ENCODE measurements around the gene CRLF2. TPM values are rescaled to one million over a fixed set of nuclear protein-coding genes. Genes with fewer than 3 reads are reported as not detected.

Gene CRLF2
- total and polyA plus RNA-seq, 2 experiments from 2014 or later: not detected

DNA sequence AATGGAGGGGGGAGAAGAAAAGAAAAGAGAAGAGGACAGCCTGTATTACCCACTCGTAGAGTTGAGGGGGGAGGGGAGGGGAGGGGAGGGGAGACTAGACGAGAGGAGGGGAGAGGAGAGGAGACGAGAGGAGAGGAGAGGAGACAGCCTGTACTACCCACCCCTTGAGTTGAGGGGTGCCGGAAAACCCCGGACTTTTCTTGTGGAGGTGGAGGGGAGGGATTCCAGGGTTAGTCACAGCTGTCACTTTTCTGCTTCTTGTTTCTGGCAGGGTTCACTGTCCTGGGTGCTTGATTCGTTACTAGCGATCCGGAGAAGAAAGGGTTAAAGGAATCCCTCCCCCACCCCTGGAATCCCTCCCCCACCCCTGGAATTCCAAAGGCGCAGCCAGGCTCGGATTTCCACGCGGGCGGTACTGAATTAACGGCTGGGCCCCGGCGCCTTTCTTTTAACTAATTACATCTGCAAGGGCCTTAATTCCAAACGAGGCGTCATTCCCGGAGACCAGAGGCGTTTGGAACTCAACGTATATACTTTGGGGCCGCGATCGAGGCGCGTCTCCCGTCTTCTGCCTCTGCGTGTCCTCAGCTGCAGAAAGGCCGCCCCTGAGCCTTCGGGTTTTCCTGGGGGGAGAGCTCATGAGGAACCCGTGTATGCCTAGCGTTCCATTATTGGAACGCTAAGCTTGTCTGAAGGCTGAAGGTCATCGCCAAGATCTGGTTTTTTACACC is 36.0 kb upstream of the CRLF2 start (continued):
- TF ChIP-seq ZNF462 (CRISPR knock-in tag; IDR thresholded peaks at IDR 0.05): no peak

DNA sequence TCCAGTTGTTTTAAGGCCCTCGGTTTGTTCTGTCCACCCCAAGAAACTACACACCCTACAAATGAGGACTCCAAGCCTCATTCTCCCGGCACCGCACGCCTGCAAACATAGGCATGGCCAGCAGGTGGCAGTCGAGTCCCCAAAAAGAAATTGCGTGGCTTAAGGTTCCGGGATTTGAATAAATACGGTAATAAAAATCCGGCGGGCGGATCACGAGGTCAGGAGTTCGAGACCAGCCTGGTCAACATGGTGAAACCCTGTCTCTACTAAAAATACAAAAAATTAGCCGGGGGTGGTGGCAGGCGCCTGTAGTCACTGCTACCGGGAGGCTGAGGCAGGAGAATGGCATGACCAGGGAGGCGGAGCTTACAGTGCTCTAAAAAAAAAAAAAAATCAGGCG is 34.4 kb upstream of the CRLF2 start:
- Mint-ChIP-seq H3K27me3 (ENCODE audit: insufficient read depth, low read depth, poor library complexity) (peaks cover 13% of the 10 kb centered on the region), H3K36me3 (ENCODE audit: low read depth) (peaks cover 20% of the 10 kb centered on the region), H3K27ac (no peak overlapping the region), H3K4me3 (no peak overlapping the region), H3K4me1 (no peaks in the 10 kb centered on the region), H3K9me3 (peaks cover 70% of the 10 kb centered on the region)
- no peaks in the 10 kb centered on the region for H4K20me1 ChIP-seq (replicated peaks; ENCODE audit: insufficient read depth)
- H3K4me2 ChIP-seq: no peak overlapping the region
- TF ChIP-seq, protein P1, sequence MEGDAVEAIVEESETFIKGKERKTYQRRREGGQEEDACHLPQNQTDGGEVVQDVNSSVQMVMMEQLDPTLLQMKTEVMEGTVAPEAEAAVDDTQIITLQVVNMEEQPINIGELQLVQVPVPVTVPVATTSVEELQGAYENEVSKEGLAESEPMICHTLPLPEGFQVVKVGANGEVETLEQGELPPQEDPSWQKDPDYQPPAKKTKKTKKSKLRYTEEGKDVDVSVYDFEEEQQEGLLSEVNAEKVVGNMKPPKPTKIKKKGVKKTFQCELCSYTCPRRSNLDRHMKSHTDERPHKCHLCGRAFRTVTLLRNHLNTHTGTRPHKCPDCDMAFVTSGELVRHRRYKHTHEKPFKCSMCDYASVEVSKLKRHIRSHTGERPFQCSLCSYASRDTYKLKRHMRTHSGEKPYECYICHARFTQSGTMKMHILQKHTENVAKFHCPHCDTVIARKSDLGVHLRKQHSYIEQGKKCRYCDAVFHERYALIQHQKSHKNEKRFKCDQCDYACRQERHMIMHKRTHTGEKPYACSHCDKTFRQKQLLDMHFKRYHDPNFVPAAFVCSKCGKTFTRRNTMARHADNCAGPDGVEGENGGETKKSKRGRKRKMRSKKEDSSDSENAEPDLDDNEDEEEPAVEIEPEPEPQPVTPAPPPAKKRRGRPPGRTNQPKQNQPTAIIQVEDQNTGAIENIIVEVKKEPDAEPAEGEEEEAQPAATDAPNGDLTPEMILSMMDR (conservative IDR thresholded peaks at IDR 0.05; ENCODE audit: low read depth in 2 of 2): peak; percentile 90 to 98
- TF ChIP-seq JUNB (IDR thresholded peaks at IDR 0.05; ENCODE audit: unreplicated experiment): no peak
- H3K27me3 ChIP-seq (ENCODE audit: insufficient read depth): no peaks in the 10 kb centered on the region
- H3K36me3 ChIP-seq (ENCODE audit: insufficient read depth): no peaks in the 10 kb centered on the region
- H2AFZ ChIP-seq: no peak overlapping the region
- peaks cover 24% of the 10 kb centered on the region for H3F3A ChIP-seq (replicated peaks; ENCODE audit: low read depth)
- H3K4me3 ChIP-seq: no peak overlapping the region
- H3K79me2 ChIP-seq (replicated peaks; ENCODE audit: insufficient read depth): peaks cover 11% of the 10 kb centered on the region
- DNase-seq (ENCODE audit: low spot score) (peak; percentile 86), ATAC-seq (no peak; the same call in 2 of the 3 replicates)
- H3K9me2 ChIP-seq (ENCODE audit: insufficient read depth): peaks cover 3% of the 10 kb centered on the region; the same call in 1 of the 2 replicates
- H3K27ac ChIP-seq (ENCODE audit: low read depth): no peak overlapping the region
- peaks cover 23% of the 10 kb centered on the region for H3K4me1 ChIP-seq (ENCODE audit: insufficient read depth)

Data from GM23338 (cell line).